Mesodermal cell (in vitro differentiated cells): ENCODE results near the gene THPO.
A peak's percentile ranks its signal among the peaks of the same experiment; 100 is the strongest.

Experiments
- H3K27ac ChIP-seq: 2 replicates; pipeline ENCODE4 v1.7.0; 2013; ENCODE audit warnings: mild to moderate bottlenecking, low read depth, low read length, moderate library complexity; ENCODE audit not compliant: severe bottlenecking
- H3K36me3 ChIP-seq: 2 replicates; pipeline ENCODE4 v1.7.1; 2013; ENCODE audit warnings: mild to moderate bottlenecking, low read length, moderate library complexity; ENCODE audit not compliant: control insufficient read depth, insufficient read depth
- H3K4me1 ChIP-seq: one replicate; pipeline ENCODE4 v1.7.1; 2013; ENCODE audit warnings: mild to moderate bottlenecking, low read length; ENCODE audit not compliant: insufficient read depth, control insufficient read depth, poor library complexity, severe bottlenecking
- H3K4me3 ChIP-seq: 2 replicates; pipeline ENCODE4 v1.7.0; 2013; ENCODE audit warnings: low read length, control low read depth, mild to moderate bottlenecking; ENCODE audit not compliant: insufficient read depth, poor library complexity, severe bottlenecking; ENCODE audit errors: extremely low read depth
- H3K9me3 ChIP-seq: 2 replicates; pipeline ENCODE4 v1.7.1; 2013; ENCODE audit warnings: mild to moderate bottlenecking, low read length, moderate library complexity; ENCODE audit not compliant: control insufficient read depth
- WGBS, 2 experiments: methylation state at CpG; one replicate each; pipeline ENCODE4 v1.1.5; 2013; ENCODE audit warnings: missing lambda C conversion rate in 2 of 2; ENCODE audit not compliant: insufficient coverage in 2 of 2; 5-methylcytosine and 5-hydroxymethylcytosine counted together

THPO gene

DNA sequence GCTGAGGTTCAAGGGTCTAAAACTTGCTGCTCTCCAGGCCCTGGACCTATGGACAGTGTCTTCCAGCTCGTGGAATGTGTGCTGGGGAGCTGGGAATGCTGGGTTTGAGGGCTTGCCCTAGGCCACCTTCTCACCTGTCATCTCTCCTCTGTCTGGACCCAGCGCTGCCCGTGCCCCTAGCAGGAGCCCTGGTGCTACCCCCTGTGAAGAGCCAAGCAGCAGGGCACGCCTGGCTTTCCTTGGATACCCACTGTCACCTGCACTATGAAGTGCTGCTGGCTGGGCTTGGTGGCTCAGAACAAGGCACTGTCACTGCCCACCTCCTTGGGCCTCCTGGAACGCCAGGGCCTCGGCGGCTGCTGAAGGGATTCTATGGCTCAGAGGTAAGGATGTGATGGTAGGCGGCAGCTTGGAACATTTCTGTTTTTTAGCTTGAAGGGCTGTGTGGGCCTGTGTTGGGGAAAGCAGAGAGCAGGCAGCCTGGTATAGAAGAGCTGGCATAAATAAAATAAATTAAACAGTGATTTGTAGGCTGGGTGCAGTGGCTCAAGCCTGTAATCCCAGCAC is 6.9 kb upstream of the THPO start:
- 91 to 97% methylated on average over 7 to 8 of the region's 8 CpGs for WGBS, 2 experiments
- H3K4me3 ChIP-seq = no peak overlapping the region
- peaks cover 4% of the 10 kb centered on the region for H3K4me1 ChIP-seq
- no peaks in the 10 kb centered on the region for H3K9me3 ChIP-seq
- no peak overlapping the region for H3K27ac ChIP-seq
- no peaks in the 10 kb centered on the region for H3K36me3 ChIP-seq

DNA sequence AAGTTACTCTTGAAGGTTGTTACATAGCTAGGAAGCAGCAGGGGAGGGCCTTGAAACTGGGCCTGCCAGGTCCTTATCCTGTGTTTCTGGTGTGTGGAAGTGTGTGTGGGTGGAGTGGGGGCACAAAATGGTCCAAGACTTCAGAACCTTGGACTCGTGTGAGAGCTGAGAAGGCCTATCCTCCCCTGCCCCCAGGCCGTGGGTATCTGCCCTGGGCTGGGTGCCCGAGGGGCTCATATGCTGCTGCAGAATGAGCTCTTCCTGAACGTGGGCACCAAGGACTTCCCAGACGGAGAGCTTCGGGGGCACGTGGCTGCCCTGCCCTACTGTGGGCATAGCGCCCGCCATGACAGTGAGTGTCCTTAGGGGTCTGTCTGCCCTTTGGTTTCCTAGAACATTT is 6.3 kb upstream of the THPO start:
- 94 to 97% methylated on average over 9 of the region's 9 CpGs for WGBS, 2 experiments

DNA sequence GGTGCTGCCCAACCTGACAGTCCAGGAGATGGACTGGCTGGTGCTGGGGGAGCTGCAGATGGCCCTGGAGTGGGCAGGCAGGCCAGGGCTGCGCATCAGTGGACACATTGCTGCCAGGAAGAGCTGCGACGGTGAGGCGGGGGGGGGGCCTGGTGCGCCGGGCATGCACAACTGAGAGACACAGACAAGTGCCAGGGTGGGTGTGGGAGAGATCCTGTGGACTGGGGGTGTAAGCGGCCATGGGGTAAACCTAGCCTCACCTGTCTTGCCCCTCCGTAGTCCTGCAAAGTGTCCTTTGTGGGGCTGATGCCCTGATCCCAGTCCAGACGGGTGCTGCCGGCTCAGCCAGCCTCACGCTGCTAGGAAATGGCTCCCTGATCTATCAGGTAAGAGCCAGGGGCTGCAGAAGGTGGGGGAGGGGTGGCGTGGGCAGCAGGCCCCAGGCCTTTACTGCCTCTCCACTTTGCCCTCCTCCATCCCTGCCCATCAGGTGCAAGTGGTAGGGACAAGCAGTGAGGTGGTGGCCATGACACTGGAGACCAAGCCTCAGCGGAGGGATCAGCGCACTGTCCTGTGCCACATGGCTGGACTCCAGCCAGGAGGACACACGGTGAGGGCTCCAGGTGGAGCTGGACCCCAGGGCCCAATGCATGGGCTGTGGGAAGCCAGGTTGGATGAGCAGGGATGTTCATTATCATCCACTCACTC is 5.2 kb upstream of the THPO start:
- WGBS, 2 experiments = 81 to 93% methylated on average over 3 to 11 of the region's 15 CpGs

More for the DNA sequence above, 6.3 kb upstream of the THPO start:
- H3K27ac ChIP-seq = no peak overlapping the region
- no peak overlapping the region for H3K4me3 ChIP-seq
- H3K4me1 ChIP-seq = peaks cover 4% of the 10 kb centered on the region
- H3K9me3 ChIP-seq = no peaks in the 10 kb centered on the region
- no peaks in the 10 kb centered on the region for H3K36me3 ChIP-seq

DNA sequence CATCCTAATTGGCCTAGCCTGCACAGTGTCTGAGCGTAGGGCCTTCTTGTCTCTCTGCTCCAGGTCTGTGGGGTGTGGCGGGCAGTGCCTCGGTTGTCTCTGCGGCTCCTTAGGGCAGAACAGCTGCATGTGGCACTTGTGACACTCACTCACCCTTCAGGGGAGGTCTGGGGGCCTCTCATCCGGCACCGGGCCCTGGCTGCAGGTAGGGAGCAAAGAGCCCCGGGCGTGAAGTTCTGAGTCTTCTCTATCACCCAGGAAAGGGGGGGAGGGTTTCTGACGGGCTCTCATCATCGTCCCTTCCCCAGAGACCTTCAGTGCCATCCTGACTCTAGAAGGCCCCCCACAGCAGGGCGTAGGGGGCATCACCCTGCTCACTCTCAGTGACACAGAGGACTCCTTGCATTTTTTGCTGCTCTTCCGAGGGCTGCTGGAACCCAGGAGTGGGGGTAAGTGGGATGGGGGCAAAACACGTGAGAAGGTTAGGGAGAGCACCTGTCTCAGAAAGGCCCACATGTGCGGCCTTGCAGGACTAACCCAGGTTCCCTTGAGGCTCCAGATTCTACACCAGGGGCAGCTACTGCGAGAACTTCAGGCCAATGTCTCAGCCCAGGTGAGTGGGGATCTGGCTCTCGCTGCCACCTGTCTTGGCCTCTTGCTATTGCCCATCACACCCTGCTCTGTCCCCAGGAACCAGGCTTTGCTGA is 4.5 kb upstream of the THPO start:
- peaks cover 18% of the 10 kb centered on the region for H3K4me1 ChIP-seq
- H3K4me3 ChIP-seq = no peak overlapping the region
- no peaks in the 10 kb centered on the region for H3K36me3 ChIP-seq
- no peak overlapping the region for H3K27ac ChIP-seq
- no peaks in the 10 kb centered on the region for H3K9me3 ChIP-seq
- 91 to 93% methylated on average over 10 to 12 of the region's 16 CpGs for WGBS, 2 experiments

More for the DNA sequence above, 5.2 kb upstream of the THPO start:
- Histone ChIP-seq H3K9me3 (no peaks in the 10 kb centered on the region), H3K36me3 (no peaks in the 10 kb centered on the region), H3K27ac (no peak overlapping the region), H3K4me1 (peaks cover 14% of the 10 kb centered on the region), H3K4me3 (no peak overlapping the region)

DNA sequence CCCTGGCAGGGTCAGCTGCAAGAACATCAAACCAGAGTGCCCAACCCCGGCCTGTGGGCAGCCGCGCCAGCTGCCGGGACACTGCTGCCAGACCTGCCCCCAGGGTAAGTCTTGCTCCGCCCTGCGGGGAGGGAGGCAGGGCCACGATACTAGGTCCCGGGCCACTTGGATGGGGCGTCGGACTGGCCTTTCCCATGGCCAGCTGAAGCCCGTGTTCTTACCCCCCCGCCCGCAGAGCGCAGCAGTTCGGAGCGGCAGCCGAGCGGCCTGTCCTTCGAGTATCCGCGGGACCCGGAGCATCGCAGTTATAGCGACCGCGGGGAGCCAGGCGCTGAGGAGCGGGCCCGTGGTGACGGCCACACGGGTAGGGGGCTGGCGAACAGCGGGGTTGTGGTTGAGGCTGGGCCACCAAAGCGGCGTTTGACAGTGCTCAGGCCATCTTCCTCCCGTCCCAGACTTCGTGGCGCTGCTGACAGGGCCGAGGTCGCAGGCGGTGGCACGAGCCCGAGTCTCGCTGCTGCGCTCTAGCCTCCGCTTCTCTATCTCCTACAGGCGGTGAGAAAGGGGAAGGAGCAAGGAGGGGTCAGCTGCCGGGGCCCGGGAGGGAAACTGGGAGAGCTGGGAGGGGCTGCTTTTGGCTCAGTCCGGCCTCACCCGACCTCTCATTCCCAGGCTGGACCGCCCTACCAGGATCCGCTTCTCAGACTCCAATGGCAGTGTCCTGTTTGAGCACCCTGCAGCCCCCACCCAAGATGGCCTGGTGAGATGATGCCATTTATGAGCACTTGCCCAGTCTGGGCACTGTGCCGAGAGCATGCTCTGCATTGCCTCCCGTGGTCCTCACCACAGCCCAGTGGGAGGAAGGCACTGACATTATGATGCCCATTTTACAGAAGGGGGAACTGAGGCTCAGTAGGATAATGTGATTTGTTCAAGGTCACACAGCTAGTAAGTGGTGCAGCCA is 3.5 kb upstream of the THPO start:
- Histone ChIP-seq H3K36me3 (no peaks in the 10 kb centered on the region), H3K4me3 (peak overlapping the region; percentile 38), H3K4me1 (peaks cover 18% of the 10 kb centered on the region), H3K27ac (no peak overlapping the region), H3K9me3 (no peaks in the 10 kb centered on the region)
- 8 to 11% methylated on average over 37 to 43 of the region's 55 CpGs for WGBS, 2 experiments

DNA sequence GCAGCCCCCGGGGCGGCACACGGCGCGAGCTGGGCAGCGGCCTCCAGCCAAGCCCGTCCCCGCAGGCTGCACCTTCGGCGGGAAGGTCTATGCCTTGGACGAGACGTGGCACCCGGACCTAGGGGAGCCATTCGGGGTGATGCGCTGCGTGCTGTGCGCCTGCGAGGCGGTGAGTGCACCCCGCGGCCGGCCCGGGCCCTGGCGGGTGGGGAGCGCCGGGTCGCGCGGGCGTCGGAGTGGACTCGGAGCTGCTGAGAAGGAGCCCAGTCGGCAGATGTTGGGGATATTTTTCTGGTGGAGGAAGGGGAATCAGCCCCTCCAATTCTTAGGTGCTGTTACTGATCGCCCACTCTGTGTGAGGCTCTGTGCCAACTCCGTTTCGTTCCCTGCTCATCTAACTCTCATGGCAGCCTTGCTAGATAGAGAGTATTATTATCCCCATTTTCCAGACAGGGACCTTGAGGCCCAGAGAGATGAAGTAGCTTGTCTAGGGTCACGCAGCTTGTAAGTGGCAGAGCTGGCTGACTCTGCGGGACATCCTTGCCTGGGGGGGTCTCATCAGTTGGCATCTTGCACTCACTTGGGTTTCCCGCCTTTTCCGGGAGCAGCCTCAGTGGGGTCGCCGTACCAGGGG is 2.7 kb upstream of the THPO start:
- peak overlapping the region; percentile 38 for H3K4me3 ChIP-seq
- H3K36me3 ChIP-seq = no peaks in the 10 kb centered on the region
- H3K4me1 ChIP-seq = peaks cover 22% of the 10 kb centered on the region
- WGBS, 2 experiments = 2 to 3% methylated on average over 31 to 34 of the region's 42 CpGs
- H3K27ac ChIP-seq = no peak overlapping the region
- no peaks in the 10 kb centered on the region for H3K9me3 ChIP-seq

DNA sequence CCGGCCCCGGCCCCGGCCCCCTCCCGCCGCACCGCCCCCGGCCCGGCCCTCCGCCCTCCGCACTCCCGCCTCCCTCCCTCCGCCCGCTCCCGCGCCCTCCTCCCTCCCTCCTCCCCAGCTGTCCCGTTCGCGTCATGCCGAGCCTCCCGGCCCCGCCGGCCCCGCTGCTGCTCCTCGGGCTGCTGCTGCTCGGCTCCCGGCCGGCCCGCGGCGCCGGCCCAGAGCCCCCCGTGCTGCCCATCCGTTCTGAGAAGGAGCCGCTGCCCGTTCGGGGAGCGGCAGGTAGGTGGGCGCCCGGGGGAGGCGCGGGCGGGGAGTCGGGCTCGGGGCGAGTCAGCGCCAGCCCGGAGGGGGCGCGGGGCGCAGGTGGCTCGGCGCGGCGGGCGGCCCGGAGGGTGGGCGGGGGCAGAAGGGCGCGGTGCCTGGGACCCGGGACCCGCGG is 2.2 kb upstream of the THPO start:
- 0 to 1% methylated on average over 34 to 35 of the region's 62 CpGs for WGBS, 2 experiments
- H3K4me1 ChIP-seq = peaks cover 22% of the 10 kb centered on the region
- H3K9me3 ChIP-seq = no peaks in the 10 kb centered on the region
- no peaks in the 10 kb centered on the region for H3K36me3 ChIP-seq
- H3K4me3 ChIP-seq = peak overlapping the region; percentile 38
- no peak overlapping the region for H3K27ac ChIP-seq

DNA sequence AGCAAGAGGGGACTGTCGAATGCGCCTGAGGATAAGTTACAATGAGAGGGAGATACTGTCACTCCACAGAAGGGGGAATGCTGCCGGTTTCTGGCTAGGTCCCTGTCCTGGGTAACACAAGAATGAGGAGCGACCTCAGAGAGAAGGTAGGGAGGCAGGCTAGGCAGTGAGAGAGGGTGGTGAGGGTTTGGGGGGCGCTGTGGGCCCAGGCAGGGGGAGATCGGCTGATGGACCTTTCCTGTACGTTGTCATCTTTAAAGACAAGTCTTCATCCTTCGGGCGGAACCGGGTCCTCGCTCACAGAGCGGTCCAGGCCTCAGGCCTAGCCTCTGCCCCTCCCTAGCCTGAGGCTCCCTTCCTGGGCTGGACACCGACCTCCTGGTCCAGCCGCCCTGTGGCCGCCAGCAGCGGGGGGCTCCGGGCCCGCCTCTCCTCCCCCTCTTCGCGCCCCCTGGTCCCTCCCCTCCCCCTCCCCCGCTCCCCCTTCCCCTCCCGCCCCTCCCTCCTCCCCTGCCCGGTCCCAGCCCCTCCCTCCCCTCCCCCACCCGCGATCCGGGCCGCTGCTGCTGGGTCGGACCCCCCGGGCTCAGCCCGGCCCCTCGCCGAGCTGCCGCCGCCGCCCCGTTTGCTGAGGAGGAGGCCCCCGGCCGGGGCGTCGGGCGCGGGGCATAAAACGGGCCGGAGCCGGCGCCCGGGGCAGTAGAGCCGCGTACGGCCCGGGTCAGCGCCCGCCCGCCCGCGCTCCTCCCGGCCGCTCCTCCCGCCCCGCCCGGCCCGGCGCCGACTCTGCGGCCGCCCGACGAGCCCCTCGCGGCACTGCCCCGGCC is 1.6 kb upstream of the THPO start, which contains the start of gene CHRD:
Gene CHRD, plus strand, starts transcription at position 697 of the 827 bp plus-strand sequence. CDS start 265 bp downstream, outside the sequence.
- H3K4me1 ChIP-seq = peaks cover 22% of the 10 kb centered on the region
- peak within 1 kb of the TSS; percentile 23 for H3K27ac ChIP-seq
- WGBS, 2 experiments = 9 to 10% methylated on average over 26 to 32 of the region's 71 CpGs
- peak within 1 kb of the TSS; percentile 38 for H3K4me3 ChIP-seq
- H3K9me3 ChIP-seq = no peaks in the 10 kb centered on the region
- no peaks in the 10 kb centered on the region for H3K36me3 ChIP-seq

DNA sequence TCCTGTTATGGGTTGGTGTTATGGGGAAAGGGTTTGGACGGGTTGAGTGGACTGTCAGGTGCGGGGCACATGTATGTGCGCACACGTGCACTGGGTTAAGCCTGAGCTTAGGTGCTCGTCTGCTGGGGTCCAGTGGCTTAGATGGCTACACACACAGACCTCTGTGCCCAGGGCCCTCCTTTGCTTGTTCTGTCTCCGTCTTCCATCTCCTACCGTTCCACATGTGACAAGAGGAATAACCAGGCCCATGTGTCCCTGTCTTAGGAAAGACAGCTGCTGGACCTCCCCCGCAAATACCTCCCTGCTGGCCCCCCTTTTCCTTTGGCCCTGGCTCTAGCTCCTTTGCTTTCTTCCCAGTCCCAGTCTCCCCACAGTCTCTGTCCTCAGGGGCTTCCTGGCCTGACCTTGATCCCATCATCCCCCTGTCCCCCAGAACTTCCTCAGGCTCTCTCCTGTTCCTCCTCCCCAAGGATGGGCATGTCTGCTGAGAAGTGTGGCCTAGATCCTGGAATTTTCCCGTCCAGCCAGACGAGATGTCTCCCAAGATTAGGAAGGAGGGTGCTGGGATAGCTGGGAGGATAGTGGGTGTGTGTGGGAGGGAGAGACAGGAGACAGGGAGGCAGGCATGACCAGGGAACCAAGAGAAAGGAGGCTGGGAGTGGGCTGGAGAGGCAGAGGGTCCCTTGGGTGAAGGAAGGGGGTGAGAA is 797 bp upstream of the THPO start:
- Histone ChIP-seq H3K27ac (peak overlapping the region; percentile 23), H3K4me3 (peak overlapping the region; percentile 22), H3K9me3 (no peaks in the 10 kb centered on the region), H3K36me3 (no peaks in the 10 kb centered on the region), H3K4me1 (peaks cover 22% of the 10 kb centered on the region)
- 76 to 77% methylated on average over 10 of the region's 10 CpGs for WGBS, 2 experiments
